Activated naive CD8-positive, alpha-beta T cell treated with anti-CD3 and anti-CD28 coated beads for 36 hours (primary cell): ENCODE measurements around the gene FAIM2. TPM values are rescaled to one million over a fixed set of nuclear protein-coding genes. Genes with fewer than 3 reads are reported as not detected.

Source experiments
- DNase-seq: peaks from one replicate; pipeline ENCODE4 v3.0.0; 2021
- H3K27ac Mint-ChIP-seq: one replicate; pipeline ENCODE4 v1.8.0; 2022; ENCODE audit warnings: mild to moderate bottlenecking, moderate library complexity, mixed read lengths
- H3K27me3 Mint-ChIP-seq: one replicate; pipeline ENCODE4 v1.8.0; 2022; ENCODE audit warnings: mild to moderate bottlenecking, mixed read lengths
- H3K36me3 Mint-ChIP-seq: one replicate; pipeline ENCODE4 v1.8.0; 2021; ENCODE audit warnings: mild to moderate bottlenecking, mixed read lengths
- H3K4me1 Mint-ChIP-seq: one replicate; pipeline ENCODE4 v1.8.0; 2021; ENCODE audit warnings: mixed read lengths
- H3K4me3 Mint-ChIP-seq: one replicate; pipeline ENCODE4 v1.8.0; 2022; ENCODE audit warnings: mild to moderate bottlenecking, moderate library complexity, mixed read lengths
- H3K9me3 Mint-ChIP-seq: one replicate; pipeline ENCODE4 v1.8.0; 2022; ENCODE audit warnings: mixed read lengths
- total RNA-seq, 2 experiments: library from RNA; stranded (reverse); gene quantifications; one replicate each; pipeline ENCODE4 v1.2.3, GENCODE V29; 2021

The FAIM2 gene
- total RNA-seq, 2 experiments from 2014 or later = 0.08 to 0.60 TPM

- H3K4me3 Mint-ChIP-seq = no peak overlapping the region
- no peaks in the 10 kb centered on the region for H3K36me3 Mint-ChIP-seq
- H3K9me3 Mint-ChIP-seq = no peaks in the 10 kb centered on the region
- H3K27me3 Mint-ChIP-seq = no peaks in the 10 kb centered on the region
- DNase-seq = no peak
- H3K27ac Mint-ChIP-seq = no peak overlapping the region
- H3K4me1 Mint-ChIP-seq = no peaks in the 10 kb centered on the region
Measured at GRCh38 chr12:49912345-49913255, 8.9 kb upstream of the FAIM2 start.

- Mint-ChIP-seq H3K4me1 (no peaks in the 10 kb centered on the region), H3K4me3 (no peak overlapping the region), H3K36me3 (no peaks in the 10 kb centered on the region), H3K9me3 (no peaks in the 10 kb centered on the region), H3K27me3 (no peaks in the 10 kb centered on the region), H3K27ac (no peak overlapping the region)
- DNase-seq = no peak
Measured at GRCh38 chr12:49911213-49911605, 7.5 kb upstream of the FAIM2 start.

GRCh38 chr12:49910331-49911212 lies 6.9 kb upstream of the FAIM2 start:
- H3K4me1 Mint-ChIP-seq = no peaks in the 10 kb centered on the region
- H3K4me3 Mint-ChIP-seq = no peak overlapping the region
- H3K27me3 Mint-ChIP-seq = peaks cover 4% of the 10 kb centered on the region
- no peak for DNase-seq
- H3K36me3 Mint-ChIP-seq = no peaks in the 10 kb centered on the region
- H3K27ac Mint-ChIP-seq = no peak overlapping the region
- H3K9me3 Mint-ChIP-seq = no peaks in the 10 kb centered on the region

- DNase-seq = no peak
- no peaks in the 10 kb centered on the region for H3K36me3 Mint-ChIP-seq
- no peak overlapping the region for H3K27ac Mint-ChIP-seq
Measured at GRCh38 chr12:49909826-49910225, 6.1 kb upstream of the FAIM2 start.

GRCh38 chr12:49909356-49909755 lies 5.7 kb upstream of the FAIM2 start:
- H3K9me3 Mint-ChIP-seq = no peaks in the 10 kb centered on the region
- no peak for DNase-seq

More at GRCh38 chr12:49909826-49910225, 6.1 kb upstream of the FAIM2 start:
- Mint-ChIP-seq H3K27me3 (peaks cover 9% of the 10 kb centered on the region), H3K9me3 (no peaks in the 10 kb centered on the region), H3K4me1 (no peaks in the 10 kb centered on the region), H3K4me3 (no peak overlapping the region)

GRCh38 chr12:49907352-49907751 lies 3.7 kb upstream of the FAIM2 start:
- Mint-ChIP-seq H3K9me3 (no peaks in the 10 kb centered on the region), H3K27ac (no peak overlapping the region), H3K36me3 (no peaks in the 10 kb centered on the region), H3K27me3 (peaks cover 17% of the 10 kb centered on the region), H3K4me1 (peaks cover 10% of the 10 kb centered on the region), H3K4me3 (no peak overlapping the region)
- DNase-seq = no peak

More at GRCh38 chr12:49909356-49909755, 5.7 kb upstream of the FAIM2 start:
- Mint-ChIP-seq H3K36me3 (no peaks in the 10 kb centered on the region), H3K27me3 (peaks cover 13% of the 10 kb centered on the region), H3K4me1 (peaks cover 4% of the 10 kb centered on the region), H3K4me3 (no peak overlapping the region), H3K27ac (no peak overlapping the region)

- H3K4me3 Mint-ChIP-seq = no peak overlapping the region
- no peaks in the 10 kb centered on the region for H3K36me3 Mint-ChIP-seq
- no peaks in the 10 kb centered on the region for H3K9me3 Mint-ChIP-seq
- H3K27me3 Mint-ChIP-seq = peaks cover 17% of the 10 kb centered on the region
- no peak for DNase-seq
- H3K27ac Mint-ChIP-seq = no peak overlapping the region
- H3K4me1 Mint-ChIP-seq = peaks cover 10% of the 10 kb centered on the region
Measured at GRCh38 chr12:49905718-49906314, 2.1 kb upstream of the FAIM2 start.

- Mint-ChIP-seq H3K9me3 (no peaks in the 10 kb centered on the region), H3K4me3 (peak overlapping the region; percentile 75), H3K27me3 (peaks cover 17% of the 10 kb centered on the region), H3K27ac (no peak overlapping the region), H3K36me3 (no peaks in the 10 kb centered on the region), H3K4me1 (peaks cover 10% of the 10 kb centered on the region)
- DNase-seq = no peak
Measured at GRCh38 chr12:49904601-49905000, 901 bp upstream of the FAIM2 start.

GRCh38 chr12:49903351-49903699 lies 375 bp downstream of the FAIM2 start:
- no peak overlapping the region for H3K27ac Mint-ChIP-seq
- peak overlapping the region; percentile 16 for H3K4me3 Mint-ChIP-seq
- peaks cover 17% of the 10 kb centered on the region for H3K27me3 Mint-ChIP-seq
- DNase-seq = no peak
- H3K9me3 Mint-ChIP-seq = no peaks in the 10 kb centered on the region
- peaks cover 10% of the 10 kb centered on the region for H3K4me1 Mint-ChIP-seq
- H3K36me3 Mint-ChIP-seq = no peaks in the 10 kb centered on the region

- no peaks in the 10 kb centered on the region for H3K9me3 Mint-ChIP-seq
- peaks cover 10% of the 10 kb centered on the region for H3K4me1 Mint-ChIP-seq
- H3K27ac Mint-ChIP-seq = no peak overlapping the region
- no peaks in the 10 kb centered on the region for H3K36me3 Mint-ChIP-seq
- no peak overlapping the region for H3K4me3 Mint-ChIP-seq
- DNase-seq = no peak
- H3K27me3 Mint-ChIP-seq = peaks cover 17% of the 10 kb centered on the region
Measured at GRCh38 chr12:49902399-49903350, 1.0 kb downstream of the FAIM2 start.

GRCh38 chr12:49901986-49902385 lies 1.7 kb downstream of the FAIM2 start:
- H3K27me3 Mint-ChIP-seq = peaks cover 17% of the 10 kb centered on the region
- H3K4me1 Mint-ChIP-seq = peaks cover 10% of the 10 kb centered on the region
- no peaks in the 10 kb centered on the region for H3K9me3 Mint-ChIP-seq
- H3K36me3 Mint-ChIP-seq = no peaks in the 10 kb centered on the region
- H3K27ac Mint-ChIP-seq = no peak overlapping the region
- no peak overlapping the region for H3K4me3 Mint-ChIP-seq
- no peak for DNase-seq

- DNase-seq = no peak
- Mint-ChIP-seq H3K9me3 (no peaks in the 10 kb centered on the region), H3K27ac (no peak overlapping the region), H3K4me1 (peaks cover 10% of the 10 kb centered on the region), H3K36me3 (no peaks in the 10 kb centered on the region), H3K27me3 (peaks cover 17% of the 10 kb centered on the region), H3K4me3 (no peak overlapping the region)
Measured at GRCh38 chr12:49901026-49901425, 2.7 kb downstream of the FAIM2 start.

- no peak overlapping the region for H3K27ac Mint-ChIP-seq
- H3K36me3 Mint-ChIP-seq = no peaks in the 10 kb centered on the region
- DNase-seq = no peak
- H3K9me3 Mint-ChIP-seq = no peaks in the 10 kb centered on the region
- H3K27me3 Mint-ChIP-seq = peaks cover 12% of the 10 kb centered on the region
- H3K4me1 Mint-ChIP-seq = peaks cover 10% of the 10 kb centered on the region
- H3K4me3 Mint-ChIP-seq = no peak overlapping the region
Measured at GRCh38 chr12:49900371-49900770, 3.3 kb downstream of the FAIM2 start.

- H3K36me3 Mint-ChIP-seq = no peaks in the 10 kb centered on the region
- H3K4me3 Mint-ChIP-seq = no peak overlapping the region
- no peak overlapping the region for H3K27ac Mint-ChIP-seq
- H3K9me3 Mint-ChIP-seq = no peaks in the 10 kb centered on the region
- H3K27me3 Mint-ChIP-seq = peaks cover 9% of the 10 kb centered on the region
- no peak for DNase-seq
- H3K4me1 Mint-ChIP-seq = peaks cover 10% of the 10 kb centered on the region
Measured at GRCh38 chr12:49899921-49900320, 3.8 kb downstream of the FAIM2 start.
